ENCODE measurements around the gene ZBTB2.

GRCh38 chr6:151385177-151385576 lies 6.2 kb downstream of the ZBTB2 start:
- TF ChIP-seq CTCF (IDR thresholded peaks at IDR 0.05; ENCODE audit: low read length): no peak
- no peak for TF ChIP-seq EZH2 (IDR thresholded peaks at IDR 0.05; ENCODE audit: borderline replicate concordance, low read length)

Measured in OCI-LY1 (cell line).